ENCODE measurements around the gene MARK4. TPM values are rescaled to one million over a fixed set of nuclear protein-coding genes. Genes with fewer than 3 reads are reported as not detected.

MARK4 gene
- polyA plus RNA-seq, 3 donors = 38.3 to 41.9 (median 39.6) TPM

DNA sequence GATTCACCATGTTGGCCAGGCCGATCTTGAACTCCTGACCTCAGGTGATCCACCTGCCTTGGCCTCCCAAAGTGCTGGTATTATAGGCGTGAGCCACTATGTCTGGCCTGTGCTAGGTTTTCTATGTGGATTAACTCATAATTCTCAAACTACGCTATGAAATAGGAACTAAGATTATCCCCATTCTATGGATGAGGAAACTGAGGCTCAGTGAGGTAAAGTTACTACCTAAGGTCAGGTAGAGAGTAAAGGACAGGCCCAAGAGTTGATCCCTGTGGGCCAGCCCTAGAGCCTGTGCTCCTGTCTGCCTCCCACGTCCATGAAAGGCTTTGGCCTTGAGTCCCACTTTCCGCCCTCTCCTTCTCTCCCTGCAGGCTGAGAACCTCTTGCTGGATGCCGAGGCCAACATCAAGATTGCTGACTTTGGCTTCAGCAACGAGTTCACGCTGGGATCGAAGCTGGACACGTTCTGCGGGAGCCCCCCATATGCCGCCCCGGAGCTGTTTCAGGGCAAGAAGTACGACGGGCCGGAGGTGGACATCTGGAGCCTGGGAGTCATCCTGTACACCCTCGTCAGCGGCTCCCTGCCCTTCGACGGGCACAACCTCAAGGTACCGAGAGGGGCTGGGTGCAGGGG is 20.1 kb downstream of the MARK4 start:
- no peak for DNase-seq (ENCODE audit: low read depth in 3 of 3, low spot score in 2 of 3)

- no peak for DNase-seq (ENCODE audit: low read depth in 3 of 3, low spot score in 2 of 3)
Observed at GRCh38 chr19:45271735-45272108, 20.7 kb downstream of the MARK4 start.

DNA sequence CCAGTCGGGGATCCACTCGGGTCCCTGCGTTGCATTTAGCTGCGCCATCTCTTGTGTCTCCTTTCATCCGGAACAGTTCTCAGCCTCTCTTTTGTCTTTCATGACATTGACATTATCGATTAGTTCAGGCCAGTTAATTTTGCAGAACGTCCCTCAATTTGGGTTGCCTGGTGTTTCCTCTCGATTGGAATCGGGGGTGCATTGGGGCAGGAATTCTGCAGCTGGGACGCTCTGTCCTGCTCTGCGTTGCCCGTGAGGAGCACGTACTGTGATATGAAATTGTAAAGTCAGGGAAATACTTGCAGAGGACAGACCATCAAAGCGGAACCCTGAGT is 22.4 kb downstream of the MARK4 start:
- no peak for DNase-seq (ENCODE audit: low read depth in 3 of 3, low spot score in 2 of 3)

DNA sequence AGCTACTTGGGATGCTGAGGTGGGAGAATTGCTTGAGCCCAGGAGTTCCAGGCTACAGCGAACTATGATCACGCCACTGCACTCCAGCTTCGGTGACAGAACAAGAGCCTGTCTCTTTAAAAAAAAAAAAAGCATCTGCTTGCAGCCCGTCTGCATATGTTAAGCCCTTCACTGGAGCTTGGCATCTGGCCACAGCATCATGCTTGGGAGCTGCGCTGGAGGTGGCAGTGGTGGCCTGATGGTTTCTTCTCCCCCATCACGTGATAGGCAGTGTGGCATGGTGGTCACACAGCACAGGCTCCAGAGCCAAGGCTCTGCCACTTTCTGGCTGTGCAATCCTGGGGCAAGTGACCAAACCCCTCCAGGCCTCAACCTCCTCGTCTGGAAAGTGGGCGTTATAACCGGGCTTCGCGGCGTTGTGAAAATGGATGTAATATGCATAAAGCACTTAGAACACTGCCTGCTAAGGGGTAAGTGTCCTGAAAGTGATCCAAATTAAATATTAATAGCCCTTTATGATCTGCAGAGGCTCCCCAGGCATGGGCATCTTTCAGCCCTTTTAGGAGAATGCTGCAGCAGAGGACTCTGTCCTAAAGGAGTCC is 24.4 kb downstream of the MARK4 start:
- DNase-seq (ENCODE audit: low read depth in 3 of 3, low spot score in 2 of 3) = no peak

DNA sequence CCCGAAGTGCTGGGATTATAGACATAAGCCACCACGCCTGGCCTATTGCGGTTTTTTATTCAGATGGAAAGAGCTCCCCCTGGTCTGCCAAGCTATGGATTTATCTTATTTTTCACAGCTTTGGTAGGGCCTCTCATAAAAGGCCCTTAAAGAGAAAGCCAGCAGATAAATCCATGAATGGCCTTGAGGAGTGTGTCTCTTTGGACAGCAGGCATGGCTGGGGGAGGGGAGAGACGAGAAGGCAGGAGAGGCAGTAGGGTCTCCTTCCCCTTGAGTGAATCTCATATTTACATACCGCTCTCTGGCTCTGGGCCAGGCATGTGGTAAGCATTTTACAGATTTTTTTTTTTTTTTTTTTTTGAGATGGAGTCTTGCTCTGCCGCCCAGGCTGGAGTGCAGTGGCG is 25.2 kb downstream of the MARK4 start:
- no peak for DNase-seq (ENCODE audit: low read depth in 3 of 3, low spot score in 2 of 3)

DNA sequence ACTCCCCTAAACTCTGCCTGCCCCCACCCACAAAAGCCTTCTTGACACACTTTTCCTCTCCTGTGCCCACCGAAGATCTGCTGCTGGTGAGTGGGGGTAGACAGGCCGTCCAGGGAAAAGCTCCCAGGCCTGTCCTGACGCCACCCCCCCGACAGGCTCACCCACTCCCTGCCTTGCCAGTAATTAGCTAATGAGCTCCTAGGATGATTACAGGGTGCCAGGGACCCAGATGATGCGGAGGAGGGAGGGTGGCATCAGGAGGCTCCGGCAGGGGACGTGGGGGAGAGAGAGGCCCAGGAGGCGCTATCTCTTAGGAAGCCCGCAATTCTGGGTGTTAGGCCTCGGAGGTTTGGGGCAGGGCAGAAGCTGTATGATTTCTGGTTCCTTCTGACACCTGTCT is 27.0 kb downstream of the MARK4 start:
- DNase-seq (ENCODE audit: low read depth in 3 of 3, low spot score in 2 of 3) = no peak

GRCh38 chr19:45279587-45280192 is 28.6 kb downstream of the MARK4 start:
- DNase-seq (ENCODE audit: low read depth in 3 of 3, low spot score in 2 of 3) = no peak

- DNase-seq (ENCODE audit: low read depth in 3 of 3, low spot score in 2 of 3) = no peak
Observed at GRCh38 chr19:45280471-45280961, 29.4 kb downstream of the MARK4 start.

- DNase-seq (ENCODE audit: low read depth in 3 of 3, low spot score in 2 of 3) = no peak
Observed at GRCh38 chr19:45283443-45284033, 32.5 kb downstream of the MARK4 start.

GRCh38 chr19:45290381-45290931 is 39.4 kb downstream of the MARK4 start:
- DNase-seq (ENCODE audit: low read depth in 3 of 3, low spot score in 2 of 3) = no peak

- no peak for DNase-seq (ENCODE audit: low read depth in 3 of 3, low spot score in 2 of 3)
Observed at GRCh38 chr19:45291834-45292233, 40.8 kb downstream of the MARK4 start.

DNA sequence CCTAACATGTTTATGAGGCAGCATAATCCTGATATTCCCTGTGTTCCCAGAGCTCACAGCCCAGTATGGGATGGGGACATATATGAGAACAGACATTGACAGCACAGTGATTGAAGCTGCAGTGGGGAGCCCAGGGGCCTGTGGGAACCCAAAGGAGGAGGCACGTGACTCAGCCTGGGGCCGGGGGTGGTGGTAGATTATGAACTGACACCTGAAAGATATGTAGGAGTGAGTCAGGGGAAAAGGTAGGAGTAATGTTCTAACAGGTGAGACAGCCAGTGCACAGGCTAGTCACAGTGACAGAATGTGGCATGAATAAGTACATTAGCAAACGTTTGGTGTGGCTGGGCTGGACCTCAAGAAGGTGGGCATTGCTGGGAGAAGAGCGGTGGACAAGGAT is 42.6 kb downstream of the MARK4 start:
- DNase-seq (ENCODE audit: low read depth in 3 of 3, low spot score in 2 of 3) = no peak

- DNase-seq (ENCODE audit: low read depth in 3 of 3, low spot score in 2 of 3) = no peak
Observed at GRCh38 chr19:45294291-45295029, 43.4 kb downstream of the MARK4 start.

DNA sequence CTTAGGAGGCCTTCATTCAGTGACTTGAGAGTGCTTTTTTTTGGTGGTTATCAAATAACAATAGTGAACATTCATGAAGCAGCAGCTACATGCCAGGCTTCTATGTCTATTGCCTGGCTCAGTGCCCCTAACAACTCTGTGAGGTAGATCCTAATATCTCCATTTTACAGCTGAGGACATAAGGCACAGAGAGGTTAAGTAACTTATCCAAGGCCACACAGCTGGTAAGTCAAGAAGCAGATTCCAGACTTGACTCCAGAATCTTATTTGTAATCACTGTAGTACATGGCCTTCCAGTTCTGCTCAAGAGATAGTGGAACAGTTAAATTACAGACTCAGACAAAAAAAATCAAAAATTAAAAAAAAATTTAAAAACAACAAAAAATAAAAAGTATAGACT is 44.8 kb downstream of the MARK4 start:
- no peak for DNase-seq (ENCODE audit: low read depth in 3 of 3, low spot score in 2 of 3)

GRCh38 chr19:45296355-45296754 is 45.3 kb downstream of the MARK4 start:
- DNase-seq (ENCODE audit: low read depth in 3 of 3, low spot score in 2 of 3) = no peak

DNA sequence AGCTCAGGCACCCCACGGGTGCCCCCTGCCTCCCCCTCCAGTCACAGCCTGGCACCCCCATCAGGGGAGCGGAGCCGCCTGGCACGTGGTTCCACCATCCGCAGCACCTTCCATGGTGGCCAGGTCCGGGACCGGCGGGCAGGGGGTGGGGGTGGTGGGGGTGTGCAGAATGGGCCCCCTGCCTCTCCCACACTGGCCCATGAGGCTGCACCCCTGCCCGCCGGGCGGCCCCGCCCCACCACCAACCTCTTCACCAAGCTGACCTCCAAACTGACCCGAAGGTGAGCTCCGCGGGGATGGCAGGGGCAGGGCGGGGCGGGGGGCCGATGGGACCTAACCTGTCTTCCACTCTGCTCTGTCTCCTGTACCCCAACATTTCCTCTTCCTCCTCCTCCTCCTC is 46.6 kb downstream of the MARK4 start:
- no peak for DNase-seq (ENCODE audit: low read depth in 3 of 3, low spot score in 2 of 3)

DNA sequence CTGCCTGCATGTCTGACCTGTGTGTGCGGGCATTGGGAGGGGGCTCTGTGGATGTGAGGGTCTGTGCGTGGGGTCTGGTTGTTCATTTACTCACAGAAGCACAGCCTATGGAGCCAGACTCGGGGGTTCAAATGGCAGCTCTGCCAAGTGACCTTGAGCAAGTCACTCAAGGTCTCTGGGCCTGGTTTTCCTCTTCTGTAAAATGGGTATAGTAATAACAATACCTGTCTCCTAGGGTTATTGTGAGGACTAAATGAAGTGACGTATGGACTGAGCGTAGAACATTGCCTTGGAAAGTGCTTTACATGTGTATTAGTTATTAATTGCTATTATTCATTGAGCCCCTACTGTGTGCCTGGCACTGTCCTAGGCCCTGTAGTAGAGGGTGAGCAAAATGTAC is 47.2 kb downstream of the MARK4 start:
- DNase-seq (ENCODE audit: low read depth in 3 of 3, low spot score in 2 of 3) = no peak

DNA sequence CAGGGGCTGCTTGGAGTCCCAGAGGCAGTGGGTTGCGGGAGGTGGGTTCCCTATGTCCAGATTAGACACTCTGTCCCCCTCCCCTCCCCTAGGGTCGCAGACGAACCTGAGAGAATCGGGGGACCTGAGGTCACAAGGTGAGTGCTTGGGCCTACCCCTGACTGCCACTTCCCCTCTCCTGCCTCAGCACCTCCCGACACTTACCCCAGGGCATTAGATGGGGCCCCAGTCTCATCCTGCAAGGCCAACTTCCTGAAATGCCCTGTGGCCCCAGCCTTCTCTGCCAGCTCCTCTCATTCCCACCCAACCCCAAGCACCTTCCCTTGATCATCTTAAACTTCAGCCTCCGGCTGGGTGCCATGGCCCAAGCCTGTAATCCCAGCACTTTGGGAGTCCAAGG is 48.6 kb downstream of the MARK4 start:
- no peak for DNase-seq (ENCODE audit: low read depth in 3 of 3, low spot score in 2 of 3)

DNA sequence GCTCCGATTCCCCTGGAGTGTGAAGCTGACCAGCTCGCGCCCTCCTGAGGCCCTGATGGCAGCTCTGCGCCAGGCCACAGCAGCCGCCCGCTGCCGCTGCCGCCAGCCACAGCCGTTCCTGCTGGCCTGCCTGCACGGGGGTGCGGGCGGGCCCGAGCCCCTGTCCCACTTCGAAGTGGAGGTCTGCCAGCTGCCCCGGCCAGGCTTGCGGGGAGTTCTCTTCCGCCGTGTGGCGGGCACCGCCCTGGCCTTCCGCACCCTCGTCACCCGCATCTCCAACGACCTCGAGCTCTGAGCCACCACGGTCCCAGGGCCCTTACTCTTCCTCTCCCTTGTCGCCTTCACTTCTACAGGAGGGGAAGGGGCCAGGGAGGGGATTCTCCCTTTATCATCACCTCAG is 51.3 kb downstream of the MARK4 start:
- DNase-seq (ENCODE audit: low read depth in 3 of 3, low spot score in 2 of 3) = no peak

DNA sequence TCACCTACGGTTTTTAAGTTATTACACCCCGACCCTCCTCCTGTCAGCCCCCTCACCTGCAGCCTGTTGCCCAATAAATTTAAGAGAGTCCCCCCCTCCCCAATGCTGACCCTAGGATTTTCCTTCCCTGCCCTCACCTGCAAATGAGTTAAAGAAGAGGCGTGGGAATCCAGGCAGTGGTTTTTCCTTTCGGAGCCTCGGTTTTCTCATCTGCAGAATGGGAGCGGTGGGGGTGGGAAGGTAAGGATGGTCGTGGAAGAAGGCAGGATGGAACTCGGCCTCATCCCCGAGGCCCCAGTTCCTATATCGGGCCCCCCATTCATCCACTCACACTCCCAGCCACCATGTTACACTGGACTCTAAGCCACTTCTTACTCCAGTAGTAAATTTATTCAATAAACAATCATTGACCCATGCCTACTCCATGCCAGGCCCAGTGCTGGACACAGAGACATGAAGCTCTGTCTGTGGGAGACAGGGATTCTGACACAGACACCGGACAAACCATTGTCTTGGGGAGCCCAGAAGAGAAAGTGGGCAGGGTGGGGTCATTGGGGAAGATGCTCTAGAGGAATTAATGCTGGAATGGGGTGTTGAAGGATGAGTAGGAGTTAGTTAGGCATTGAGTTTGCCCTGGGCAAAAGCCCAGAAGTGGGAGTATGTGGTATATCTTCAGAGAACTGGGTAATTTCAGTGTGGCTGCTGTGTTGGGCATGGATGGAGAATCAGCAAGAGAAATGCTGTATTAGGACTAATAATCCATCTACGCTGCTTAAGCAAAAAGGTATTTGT is 52.4 kb downstream of the MARK4 start:
- DNase-seq (ENCODE audit: low read depth in 3 of 3, low spot score in 2 of 3) = no peak
